ENCODE data around the gene KRT76.
"Not testable (repeated sequence)": the region's sequence is repeated elsewhere in the genome, so short reads cannot be mapped to it uniquely, and the experiment has no call there.

KRT76 gene

DNA sequence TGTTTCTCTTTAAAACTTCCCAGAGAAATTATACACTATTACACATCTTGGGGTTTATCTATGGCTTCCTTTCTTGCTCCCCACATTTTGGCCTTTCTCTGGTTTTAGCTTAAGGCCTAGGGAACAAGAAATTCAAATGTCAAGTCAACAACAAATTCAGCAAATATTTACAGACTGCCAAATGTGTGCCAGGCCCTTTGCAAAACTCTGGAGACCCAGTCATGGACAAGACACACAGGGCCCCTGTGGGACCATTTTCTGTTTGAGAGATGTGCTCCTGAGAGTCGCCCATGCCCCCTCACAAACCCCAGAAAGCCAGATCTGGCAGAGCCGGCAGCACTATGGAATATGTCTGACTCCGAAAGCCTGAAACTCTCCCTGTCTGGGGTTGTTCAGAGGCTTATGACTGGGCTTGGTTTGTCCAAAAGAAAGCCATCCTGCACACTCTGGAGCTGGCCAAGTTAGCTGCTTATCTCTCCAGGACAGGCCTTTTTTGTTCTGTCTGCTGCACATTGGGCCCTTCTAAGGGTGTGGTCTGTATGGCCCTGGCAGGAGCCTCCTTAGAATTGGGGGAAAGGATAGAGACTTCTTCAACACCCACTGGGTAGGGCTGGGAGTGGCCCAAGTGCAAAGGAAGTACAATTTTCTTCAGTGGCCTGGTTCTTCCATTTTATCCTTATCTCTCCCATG lies 19.8 kb upstream of the KRT76 start:
- DNase-seq: no peak

DNA sequence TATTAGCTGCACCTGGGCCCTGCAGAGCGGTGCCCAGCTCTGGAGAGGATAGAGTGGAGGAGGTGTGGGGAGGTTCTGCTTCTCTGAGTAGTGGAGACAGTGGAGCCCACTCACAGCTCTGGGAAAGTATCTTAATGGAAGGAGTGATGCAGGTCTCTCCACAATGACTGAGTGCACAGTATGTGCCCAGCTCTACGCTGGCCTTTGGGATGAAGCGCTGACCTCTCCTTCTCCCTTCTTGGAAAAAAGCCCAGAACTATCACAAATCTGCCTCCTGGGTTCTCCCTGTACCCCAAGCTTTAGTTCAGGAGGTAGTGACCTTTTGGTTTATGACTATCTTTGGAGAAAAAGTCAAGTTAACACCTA lies 19.3 kb upstream of the KRT76 start:
- DNase-seq: no peak

DNA sequence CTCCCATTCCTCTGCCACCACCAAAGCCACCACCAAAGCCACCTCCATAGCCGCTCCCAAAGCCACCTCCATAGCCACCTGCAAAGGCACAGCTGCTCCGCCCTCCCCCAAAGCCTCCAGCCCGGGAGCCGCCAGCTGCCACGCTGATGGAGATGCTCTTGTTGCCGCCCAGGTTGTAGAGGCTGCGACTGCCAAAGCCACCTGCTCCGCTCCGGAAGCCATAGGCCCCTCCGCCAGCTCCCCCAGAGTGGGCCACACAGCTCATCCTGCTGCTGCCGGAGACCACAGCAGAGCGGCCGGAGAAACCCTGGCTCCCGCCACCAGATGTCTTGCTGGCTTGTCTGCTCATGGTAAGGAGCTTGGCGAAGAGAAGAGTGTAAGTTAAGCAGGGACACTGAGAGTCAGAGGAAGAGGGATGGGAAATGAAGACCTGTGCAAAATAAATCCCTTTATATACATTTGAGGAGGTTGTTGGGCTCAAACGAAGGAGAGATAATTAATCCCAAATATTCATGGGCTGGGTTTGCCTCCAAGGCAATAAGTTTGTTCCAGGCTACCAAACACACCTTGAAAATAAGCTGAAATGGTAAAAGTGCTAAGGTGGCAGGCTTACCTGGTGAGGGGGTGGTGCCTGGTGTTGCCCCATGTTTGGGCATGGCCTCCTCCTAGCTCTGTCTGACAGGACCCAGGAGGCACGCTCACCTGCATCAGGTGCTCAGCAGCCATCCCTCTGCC lies 18.7 kb upstream of the KRT76 start, which contains the start of gene KRT3:
Gene KRT3 (minus strand): TSS at position 424 of the 735 bp plus-strand sequence. CDS start 75 bp downstream, at position 349.
- peak; percentile 81 for DNase-seq

DNA sequence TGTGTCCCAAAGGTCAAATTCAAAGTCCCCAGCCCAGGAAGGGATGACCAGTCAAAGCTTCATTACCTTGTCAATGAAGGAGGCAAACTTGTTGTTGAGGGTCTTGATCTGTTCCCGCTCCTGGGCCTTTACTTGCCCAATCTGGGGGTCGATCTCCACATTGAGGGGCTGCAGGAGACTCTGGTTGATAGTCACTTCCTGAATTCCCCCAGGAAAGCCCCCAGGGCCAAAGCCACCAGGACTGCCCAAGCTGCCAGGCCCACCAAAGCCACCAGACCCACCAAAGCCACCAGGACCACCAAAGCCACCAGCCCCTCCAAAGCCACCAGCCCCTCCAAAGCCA lies 18.2 kb upstream of the KRT76 start:
- not testable (repeated sequence) for DNase-seq

DNA sequence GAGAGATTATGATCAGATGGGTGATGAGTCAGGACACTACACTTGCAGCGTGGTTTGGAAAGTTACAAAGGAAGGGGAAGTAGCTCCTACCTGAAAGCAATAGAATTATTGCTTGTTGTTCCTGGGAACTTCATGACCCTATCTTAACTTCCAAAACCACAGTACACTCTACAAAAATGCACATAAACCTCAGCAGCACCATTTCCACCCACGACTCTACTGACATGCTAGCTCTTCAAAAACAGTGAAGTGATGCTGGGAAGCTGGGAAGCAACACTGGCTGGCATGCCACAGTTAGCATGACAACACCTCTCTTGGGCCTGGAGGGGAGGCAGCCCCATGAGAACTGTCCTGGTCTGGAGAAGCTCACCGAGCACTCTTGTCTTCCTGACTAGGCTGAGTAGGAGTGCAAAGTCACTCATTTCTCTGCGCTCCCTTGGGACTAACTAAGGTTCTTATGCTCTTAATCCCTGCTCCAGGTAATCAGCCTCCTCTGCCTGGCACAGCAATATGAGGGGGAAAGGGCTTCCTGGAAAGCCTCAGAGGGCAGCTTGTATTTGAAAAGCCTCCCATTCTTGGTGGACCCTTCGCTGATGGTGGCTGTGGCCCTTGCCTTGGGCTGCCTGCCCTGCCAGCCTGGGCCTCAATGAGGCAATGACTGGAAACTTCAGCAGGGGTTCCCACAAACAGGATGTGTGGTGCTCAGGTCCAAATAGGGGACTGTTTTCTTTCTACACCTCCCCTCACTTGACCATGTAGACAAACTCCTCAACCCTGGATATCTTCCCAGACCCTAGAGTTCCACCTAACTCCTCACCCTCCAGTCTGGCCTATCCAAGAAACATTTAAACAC lies 17.6 kb upstream of the KRT76 start:
- DNase-seq: no peak

DNA sequence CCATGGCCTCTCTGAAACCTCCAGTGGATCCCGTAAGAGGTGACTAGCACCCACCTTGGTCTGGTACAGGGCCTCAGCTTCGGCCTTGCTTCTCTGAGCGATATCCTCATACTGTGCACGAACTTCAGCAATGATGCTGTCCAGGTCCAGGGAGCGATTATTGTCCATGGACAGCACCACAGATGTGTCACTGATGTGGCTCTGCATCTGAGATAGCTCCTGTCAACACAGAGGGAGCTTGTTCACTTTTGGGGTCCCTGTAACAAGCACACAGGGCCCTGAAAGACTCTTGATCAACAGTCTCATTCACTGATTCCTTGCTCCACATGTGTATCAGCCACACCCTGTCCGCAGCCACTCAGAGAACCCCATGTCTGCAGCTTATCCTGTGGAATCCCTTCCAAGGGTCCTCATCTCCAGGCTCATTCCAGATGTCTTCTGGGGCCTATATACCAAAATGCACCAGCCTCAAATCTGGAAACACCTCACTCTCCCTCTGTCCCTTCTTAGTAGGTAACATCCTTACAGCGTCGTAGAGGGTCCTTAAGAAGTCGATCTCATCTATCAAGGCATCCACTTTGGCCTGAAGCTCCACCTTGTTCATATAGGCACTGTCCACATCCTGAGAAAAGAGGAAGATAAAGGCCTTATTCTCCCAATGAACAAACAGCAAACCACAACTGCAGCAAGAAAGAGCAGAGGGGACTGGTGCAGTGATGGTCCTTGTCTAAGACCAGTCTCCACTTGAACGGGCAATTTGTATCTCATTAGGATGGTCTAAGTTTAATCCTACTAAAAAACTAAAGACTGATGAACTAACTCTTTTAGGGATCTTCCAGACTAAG lies 15.3 kb upstream of the KRT76 start:
- DNase-seq: no peak

DNA sequence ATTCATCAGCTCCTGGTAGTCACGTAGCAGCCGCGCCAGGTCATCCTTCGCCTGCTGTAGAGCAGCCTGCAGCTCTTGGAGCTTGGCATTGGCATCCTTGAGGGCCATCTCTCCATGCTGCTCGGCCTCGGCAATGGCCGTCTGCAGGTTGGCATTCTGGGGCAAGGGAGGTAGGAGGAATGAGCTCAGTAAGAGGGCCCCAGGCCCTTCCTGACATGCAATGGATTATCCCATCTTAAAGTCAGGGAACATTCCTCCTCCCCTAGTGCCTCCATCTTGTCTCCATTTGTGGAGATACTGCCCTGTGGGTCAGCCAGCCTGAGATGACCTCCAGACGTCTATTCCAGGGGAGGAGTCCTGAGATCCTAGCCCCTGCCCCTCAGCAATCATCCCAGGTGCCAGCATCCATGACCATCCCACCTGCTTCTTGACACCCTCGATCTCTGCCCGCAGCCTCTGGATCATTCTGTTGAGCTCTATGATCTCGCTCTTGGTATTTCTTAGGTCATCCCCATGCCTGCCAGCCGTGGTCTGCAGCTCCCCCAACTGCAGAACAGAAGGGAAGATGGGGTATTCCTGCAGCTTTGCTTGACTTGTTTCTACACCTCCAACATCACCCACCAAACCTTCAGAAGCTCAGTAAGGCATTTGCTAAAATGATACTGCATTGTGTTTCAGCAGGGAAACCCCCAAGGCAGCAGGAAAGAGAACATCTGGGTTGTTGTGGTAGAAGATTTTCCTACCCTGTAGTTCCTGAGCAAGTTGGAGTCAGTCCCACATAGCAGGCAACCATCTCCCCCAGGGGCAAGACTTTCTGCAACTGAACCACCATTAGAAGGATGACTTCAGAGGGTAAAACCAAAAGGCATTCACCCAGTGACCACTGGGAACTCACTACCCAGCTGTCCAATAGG lies 14.4 kb upstream of the KRT76 start:
- DNase-seq: no peak

DNA sequence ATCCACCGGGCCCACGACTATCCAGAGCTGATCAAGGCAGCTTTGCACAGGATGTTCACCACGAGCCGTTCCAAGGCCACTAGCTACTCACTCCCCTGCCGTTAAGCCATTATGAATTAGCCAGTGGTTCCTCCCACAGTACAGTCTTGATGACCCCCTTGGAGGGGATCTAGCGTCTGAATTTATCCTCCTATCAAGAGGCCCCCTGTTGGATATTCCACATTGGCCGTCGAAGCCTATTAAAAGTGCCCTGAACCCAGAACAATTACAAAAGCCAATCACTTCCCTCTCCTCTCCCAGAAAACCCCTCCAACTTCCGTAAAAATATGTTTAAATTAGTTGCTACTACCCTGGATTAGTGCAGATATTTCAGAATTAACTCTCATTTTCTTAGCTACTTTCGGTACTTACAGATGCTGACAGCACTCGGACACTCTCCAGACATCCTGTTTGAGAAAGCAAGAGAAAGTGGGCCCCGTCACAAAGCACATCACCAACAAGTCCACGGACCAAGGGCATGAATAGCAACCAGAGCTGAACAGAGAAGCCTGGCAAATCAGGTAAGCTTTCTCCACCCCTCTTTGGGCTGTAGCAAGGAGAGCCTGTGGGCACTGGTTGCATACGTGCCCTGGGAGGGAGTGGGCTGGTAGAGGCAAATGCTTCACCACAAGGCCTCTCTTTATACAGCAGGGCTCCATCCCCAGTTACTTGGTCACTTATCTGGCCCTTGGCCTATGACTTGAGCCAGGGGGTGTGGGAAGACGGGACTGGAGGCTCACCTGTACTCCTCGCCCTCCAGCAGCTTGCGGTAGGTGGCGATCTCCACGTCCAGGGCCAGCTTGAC lies 13.5 kb upstream of the KRT76 start:
- DNase-seq: no peak

DNA sequence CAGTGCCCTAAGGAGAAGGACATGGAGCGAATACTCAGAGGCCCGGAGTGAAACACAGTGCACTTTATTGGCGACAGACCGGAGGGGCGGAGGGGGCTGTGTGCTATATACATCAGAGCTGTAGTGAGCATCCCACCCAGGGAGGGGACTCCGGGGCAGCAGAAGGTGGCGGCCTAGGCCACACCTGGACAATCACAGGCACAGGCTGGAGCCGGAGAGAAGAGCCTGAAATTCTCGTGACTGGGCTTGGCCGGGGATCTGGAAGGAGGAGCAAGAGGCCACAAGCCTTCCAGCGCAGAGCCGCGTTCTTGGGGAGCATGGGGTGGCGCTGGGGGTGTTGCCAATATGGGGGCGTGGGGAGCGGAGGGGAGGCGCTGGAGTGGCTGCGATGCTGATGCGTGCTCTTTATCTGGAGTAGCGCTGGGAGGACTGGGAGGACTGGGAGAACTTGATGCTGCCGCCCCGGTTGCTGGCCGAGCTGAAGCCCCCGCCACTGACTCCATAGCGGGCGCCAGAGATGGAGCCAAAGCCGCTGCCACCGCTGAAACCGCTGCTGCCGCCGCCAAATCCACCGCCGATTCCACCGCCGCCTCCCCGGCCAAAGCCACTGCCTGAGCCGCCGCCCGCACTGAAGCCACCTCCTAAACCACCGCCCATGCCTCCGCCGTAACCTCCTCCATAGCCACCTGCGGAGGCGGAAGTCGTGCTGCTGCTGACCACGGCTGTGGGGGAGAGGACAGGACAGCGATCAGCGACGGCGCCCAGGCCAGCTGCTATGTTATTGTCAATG lies 12.7 kb upstream of the KRT76 start:
- no peak for DNase-seq

DNA sequence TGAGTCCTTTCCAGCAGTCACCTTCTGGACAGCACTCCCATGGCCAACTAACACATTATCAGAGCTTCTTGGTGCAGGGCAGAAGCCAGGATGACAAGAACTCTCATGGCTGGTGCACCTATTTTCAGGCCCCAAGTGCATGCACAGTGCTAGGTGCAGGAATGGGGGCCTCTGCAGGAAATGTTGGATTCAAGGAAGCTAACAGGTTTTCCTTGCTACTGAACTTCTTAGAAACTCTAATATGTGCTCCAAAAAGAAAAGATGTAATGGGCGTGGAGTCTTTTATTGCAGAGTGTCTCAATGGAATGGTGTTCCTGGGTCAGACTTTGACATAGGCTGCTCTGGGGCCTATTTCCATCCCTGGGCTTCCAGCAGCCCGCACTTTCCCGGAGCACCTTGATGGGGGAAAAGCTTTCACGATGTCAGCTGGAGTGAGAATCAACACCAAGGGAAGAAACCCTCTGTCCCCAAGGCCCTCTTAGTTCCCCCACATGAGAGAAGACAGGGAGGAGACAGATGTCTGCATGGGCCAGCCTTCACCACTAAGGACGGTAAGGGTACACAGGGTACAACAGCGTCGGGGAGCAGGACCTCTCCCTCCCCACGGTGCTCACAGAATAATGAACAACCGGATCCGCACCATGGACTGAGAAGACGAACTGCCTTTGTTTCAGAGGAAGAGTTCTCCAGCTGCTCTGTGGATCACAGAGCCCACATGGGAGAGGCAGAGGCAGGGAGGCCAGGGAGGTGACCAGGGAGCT lies 11.9 kb upstream of the KRT76 start:
- DNase-seq: no peak

DNA sequence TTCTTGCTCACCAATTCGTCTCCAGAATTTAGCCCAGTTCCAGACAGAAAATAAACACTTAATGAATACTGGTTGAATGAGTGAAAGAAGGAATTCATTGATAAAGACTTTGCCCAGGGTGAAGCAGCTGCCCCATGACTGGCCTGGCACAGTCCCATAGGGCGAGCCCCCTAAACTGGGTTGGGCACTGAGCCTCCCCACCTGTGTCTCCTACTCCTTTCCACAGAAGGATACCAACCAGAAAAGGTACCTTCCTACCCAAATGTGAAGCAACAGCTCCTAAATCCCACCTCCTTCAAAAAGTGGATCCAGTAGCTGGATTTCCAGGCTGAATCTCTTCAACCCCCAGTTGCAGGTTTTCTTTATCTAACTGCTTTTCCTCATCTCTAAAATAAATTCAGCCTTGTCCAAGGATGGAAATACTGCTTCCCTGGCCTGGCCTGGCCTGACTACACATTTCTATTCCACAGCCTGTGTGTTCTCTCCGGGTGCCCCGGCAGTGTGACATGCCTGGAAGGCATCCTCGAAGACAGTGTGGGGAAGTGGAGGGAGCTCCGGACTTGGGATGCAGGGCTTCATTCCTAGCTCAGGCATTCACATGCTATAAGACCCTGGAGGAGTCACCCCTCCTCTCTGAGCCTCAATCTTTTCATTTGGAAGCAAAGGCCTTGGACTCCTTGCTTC lies 11.2 kb upstream of the KRT76 start:
- no peak for DNase-seq

DNA sequence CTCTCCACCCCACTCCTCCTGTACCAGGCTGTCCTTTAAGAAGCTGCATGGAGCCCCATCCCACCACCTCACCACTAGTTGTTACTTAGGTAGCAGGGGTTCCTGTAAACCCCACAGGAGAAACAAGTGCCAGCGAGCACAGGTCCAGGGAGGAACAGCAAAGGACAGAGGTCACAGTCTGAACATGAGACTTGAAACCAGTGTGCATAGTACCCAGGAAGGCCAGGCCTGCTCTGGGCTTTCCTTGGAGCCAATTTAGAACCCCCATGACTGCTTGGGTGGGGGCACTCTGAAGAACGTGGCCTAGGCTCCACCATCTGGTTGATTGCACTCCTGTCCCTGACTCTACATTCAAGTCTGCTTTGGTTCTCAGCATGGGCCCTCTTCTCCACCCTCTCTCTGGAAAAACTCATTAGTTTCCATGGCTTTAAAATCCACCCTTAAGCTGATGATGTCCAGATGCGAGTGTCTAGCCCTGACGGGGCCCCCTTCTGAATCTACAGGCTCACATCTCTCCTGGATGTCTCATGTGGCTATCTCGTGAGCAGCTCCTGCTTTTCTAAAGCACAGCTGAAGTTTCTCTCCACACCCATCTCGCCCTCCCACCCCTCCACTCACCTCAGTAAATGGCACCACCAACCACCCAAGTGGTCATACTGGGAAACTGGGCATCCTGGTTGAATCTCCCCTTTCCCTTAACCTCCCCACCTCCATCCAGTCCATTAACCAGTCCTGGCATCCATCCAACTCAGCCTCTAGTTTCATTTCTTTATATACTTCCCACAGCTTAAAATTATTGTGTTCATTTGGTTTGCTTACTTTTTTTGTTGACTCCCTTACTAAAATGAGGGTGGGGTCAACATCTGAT lies 10.4 kb upstream of the KRT76 start:
- no peak for DNase-seq

DNA sequence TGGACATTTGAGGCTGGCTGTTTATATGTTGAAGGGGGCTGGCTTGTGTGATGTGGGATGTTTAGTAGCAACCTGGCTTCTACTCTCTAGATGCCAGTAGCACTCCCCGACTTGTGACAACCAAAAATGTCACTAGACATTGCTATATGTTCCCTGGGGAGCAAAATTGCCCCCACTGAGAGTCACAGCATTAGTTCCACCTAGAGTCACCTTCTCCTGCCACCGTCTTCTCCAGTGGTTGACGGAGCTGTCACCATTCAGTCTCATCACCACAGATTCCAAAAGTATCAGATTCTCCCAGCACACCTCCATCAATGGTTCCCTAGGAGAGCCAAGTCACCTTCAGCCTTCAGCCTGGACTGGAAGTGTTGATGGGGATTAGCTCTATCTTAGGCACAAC lies 7.8 kb upstream of the KRT76 start:
- DNase-seq: no peak

DNA sequence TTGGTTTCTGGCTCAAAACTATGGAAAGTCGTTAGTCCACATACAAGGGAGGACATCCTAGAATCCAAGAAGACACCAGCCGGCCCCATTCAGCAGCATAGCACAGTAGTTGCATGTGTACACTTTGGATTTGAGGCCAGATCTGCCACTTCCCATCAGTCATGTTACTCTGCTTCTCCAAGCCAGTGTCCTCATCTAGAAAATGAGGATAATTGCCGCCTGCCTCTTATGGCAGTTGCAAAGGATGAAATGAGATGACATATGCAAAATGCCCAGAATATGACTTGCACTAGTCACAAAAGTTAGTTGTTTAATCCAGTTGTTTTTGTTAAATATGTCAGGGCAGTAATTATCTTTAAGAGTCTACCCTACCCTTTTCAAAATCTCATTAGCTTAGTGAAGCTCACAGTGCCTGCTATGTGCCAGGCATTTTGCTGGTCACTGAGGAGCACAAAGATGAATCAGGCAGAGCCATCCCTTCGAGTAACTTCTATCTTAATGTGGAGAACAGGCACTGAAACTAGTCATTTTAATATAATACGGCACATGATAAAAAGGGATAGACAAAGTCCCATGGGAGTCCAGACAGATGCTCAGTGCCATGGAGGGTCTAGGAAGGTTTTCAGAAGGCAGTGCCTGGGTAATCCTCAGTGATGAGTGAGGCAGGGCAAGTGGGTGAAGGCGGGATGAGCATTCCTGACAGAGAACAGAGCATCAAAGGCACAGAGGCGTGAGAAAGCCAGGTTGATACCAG lies 6.6 kb upstream of the KRT76 start:
- no peak for DNase-seq

DNA sequence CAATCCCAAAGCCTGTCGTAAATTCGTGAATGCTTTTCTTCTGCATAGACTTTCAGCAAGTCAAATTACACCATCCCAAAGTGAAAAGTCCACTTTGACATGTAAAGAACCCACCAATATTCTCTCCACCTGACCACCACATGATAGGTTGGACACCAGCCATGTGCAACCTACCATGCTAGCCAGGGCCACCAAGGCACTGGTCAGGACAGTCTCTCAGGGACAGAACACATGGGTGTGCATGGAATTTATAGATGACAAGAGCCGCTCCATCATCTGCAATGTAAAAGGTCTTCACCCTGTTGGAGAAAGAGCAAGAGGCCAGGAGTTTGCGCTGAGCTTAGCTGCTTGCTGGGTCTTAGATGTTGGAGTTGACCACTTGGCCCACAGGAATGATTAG lies 5.4 kb upstream of the KRT76 start:
- no peak for DNase-seq

DNA sequence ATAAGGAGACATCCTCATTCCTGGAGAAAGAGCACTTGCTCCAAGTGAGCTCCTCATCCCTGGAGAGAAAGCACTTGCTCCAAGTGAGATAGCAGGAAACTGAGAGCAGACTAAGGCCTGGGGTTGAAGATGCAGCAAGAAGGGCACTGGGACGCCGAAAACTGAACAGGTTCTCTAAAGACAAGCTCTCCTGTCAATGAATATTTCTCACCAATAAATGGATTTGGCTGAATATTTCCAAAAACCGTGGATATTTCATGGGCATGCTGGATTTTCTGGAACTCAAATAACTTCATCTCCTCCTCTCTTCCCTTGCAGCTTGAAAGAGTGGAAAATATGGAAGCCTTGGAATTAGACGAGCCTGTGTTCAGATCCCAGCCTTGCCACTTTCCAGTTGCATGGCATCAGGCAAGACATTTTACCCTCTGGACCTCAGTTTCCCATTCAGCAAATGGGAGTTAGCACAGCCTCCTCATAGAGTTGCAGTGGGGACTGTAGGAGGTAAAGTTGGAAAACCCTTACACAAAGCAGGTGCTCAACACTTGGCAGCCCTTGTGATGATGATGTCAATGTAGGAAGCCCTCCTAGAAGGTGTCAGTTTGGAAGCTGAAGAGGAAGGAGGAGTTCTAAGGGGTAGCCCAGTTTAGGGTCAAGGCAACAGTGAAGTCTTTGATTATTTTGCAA lies 4.4 kb upstream of the KRT76 start:
- DNase-seq: no peak
